HL-60 (cell line): ENCODE data around the gene E2F4.

ENCODE experiments used
- DNase-seq, 2 experiments: peaks; one replicate each; pipeline ENCODE4 v3.0.0-alpha.2; 2010 to 2020; ENCODE audit warnings: low read depth in 1 of 2, low spot score in 1 of 2
- H3K27ac ChIP-seq: fragments of 250-450 bp; sonication (Bioruptor Pico); replicated peaks from 2 replicates; pipeline ENCODE4 v1.5.1; 2020; ENCODE audit warnings: mild to moderate bottlenecking, moderate library complexity
- H3K27me3 ChIP-seq: fragments of 250-450 bp; sonication (Bioruptor Pico); 2 replicates; pipeline ENCODE4 v1.5.1; 2021; ENCODE audit warnings: mild to moderate bottlenecking, moderate library complexity; ENCODE audit not compliant: insufficient read depth, poor library complexity, severe bottlenecking
- H3K4me3 ChIP-seq: replicated peaks from 2 replicates; pipeline ENCODE4 v1.5.1; 2011; ENCODE audit warnings: mild to moderate bottlenecking, control low read depth, low read length; ENCODE audit not compliant: insufficient read depth
- GABPA ChIP-seq: IDR thresholded peaks from 2 replicates; pipeline ENCODE4 v1.6.1; 2012; ENCODE audit warnings: low read depth
- POLR2AphosphoS5 ChIP-seq: IDR thresholded peaks from 2 replicates; pipeline ENCODE4 v1.6.1; 2012; ENCODE audit warnings: low read depth
- SPI1 ChIP-seq: IDR thresholded peaks from 2 replicates; pipeline ENCODE4 v1.6.1; 2012; ENCODE audit warnings: low read depth, mild to moderate bottlenecking, borderline replicate concordance
- TF ChIP-seq, protein P1 (sequence below): IDR thresholded peaks from 2 replicates; pipeline ENCODE4 v1.6.1; 2012; ENCODE audit warnings: low read depth; ENCODE audit not compliant: insufficient replicate concordance
- TF ChIP-seq, protein P2 (sequence below): IDR thresholded peaks from one replicate; pipeline ENCODE4 v1.5.1; 2011; ENCODE audit warnings: low read length, control low read depth, inconsistent platforms; ENCODE audit not compliant: insufficient read depth

The E2F4 gene

DNA sequence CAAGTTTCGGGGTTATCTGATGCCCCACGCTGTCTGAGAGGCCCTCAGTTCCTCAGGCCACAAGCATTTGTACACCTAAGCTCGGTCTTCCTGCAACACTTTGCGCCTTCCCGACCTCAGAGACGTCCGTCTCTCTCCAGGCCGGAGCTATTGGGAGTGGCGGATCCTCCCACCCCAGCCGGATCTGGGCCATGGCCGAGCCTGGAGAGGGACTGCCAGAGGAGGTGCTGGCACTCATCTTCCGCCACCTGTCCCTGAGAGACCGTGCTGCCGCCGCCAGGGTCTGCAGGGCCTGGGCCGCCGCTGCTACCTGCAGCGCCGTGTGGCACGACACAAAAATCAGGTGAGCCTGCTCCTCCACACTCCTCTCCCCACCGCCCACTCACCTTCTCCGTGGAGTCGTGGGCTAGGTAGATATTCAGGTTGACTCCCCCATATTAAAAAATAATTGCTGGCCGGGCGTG, 30.3 kb upstream of the E2F4 start:
- no peak overlapping the region for H3K27ac ChIP-seq
- peaks cover 38% of the 10 kb centered on the region for H3K27me3 ChIP-seq
- H3K4me3 ChIP-seq: no peak overlapping the region
- TF ChIP-seq SPI1: no peak
- TF ChIP-seq, protein P1, sequence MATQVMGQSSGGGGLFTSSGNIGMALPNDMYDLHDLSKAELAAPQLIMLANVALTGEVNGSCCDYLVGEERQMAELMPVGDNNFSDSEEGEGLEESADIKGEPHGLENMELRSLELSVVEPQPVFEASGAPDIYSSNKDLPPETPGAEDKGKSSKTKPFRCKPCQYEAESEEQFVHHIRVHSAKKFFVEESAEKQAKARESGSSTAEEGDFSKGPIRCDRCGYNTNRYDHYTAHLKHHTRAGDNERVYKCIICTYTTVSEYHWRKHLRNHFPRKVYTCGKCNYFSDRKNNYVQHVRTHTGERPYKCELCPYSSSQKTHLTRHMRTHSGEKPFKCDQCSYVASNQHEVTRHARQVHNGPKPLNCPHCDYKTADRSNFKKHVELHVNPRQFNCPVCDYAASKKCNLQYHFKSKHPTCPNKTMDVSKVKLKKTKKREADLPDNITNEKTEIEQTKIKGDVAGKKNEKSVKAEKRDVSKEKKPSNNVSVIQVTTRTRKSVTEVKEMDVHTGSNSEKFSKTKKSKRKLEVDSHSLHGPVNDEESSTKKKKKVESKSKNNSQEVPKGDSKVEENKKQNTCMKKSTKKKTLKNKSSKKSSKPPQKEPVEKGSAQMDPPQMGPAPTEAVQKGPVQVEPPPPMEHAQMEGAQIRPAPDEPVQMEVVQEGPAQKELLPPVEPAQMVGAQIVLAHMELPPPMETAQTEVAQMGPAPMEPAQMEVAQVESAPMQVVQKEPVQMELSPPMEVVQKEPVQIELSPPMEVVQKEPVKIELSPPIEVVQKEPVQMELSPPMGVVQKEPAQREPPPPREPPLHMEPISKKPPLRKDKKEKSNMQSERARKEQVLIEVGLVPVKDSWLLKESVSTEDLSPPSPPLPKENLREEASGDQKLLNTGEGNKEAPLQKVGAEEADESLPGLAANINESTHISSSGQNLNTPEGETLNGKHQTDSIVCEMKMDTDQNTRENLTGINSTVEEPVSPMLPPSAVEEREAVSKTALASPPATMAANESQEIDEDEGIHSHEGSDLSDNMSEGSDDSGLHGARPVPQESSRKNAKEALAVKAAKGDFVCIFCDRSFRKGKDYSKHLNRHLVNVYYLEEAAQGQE: no peak
- TF ChIP-seq, protein P2, sequence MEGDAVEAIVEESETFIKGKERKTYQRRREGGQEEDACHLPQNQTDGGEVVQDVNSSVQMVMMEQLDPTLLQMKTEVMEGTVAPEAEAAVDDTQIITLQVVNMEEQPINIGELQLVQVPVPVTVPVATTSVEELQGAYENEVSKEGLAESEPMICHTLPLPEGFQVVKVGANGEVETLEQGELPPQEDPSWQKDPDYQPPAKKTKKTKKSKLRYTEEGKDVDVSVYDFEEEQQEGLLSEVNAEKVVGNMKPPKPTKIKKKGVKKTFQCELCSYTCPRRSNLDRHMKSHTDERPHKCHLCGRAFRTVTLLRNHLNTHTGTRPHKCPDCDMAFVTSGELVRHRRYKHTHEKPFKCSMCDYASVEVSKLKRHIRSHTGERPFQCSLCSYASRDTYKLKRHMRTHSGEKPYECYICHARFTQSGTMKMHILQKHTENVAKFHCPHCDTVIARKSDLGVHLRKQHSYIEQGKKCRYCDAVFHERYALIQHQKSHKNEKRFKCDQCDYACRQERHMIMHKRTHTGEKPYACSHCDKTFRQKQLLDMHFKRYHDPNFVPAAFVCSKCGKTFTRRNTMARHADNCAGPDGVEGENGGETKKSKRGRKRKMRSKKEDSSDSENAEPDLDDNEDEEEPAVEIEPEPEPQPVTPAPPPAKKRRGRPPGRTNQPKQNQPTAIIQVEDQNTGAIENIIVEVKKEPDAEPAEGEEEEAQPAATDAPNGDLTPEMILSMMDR: no peak
- TF ChIP-seq POLR2AphosphoS5: no peak
- TF ChIP-seq GABPA: no peak
- DNase-seq: no peak

DNA sequence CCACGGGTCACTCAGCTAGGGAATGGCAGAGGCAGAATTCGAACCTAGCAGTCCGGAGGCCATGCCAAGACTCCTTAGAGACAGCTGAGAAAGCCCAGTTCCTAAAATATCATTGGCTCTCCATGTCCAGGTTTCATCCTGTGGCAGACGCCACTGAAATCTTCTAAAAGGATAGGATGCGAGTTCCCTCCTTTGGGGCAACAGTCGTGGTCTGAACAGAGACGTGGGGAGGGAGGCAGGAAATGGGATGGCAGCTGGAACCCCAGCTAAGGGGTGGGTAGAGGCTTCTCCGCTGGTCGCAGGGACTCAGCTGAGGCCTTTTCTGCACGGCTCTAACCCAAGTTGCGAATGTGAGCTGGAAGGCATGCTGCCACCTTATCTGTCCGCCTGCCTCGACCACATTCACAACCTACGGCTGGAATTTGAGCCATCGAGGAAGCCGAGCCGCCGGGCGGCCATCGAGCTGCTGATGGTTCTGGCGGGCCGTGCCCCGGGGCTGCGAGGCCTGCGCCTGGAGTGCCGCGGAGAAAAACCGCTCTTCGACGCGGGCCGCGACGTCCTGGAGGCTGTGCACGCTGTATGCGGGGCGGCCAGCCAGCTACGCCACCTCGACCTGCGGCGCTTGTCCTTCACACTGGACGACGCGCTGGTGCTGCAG, 29.3 kb upstream of the E2F4 start:
- Histone ChIP-seq H3K27me3 (peaks cover 42% of the 10 kb centered on the region), H3K27ac (no peak overlapping the region), H3K4me3 (no peak overlapping the region)
- TF ChIP-seq SPI1 (no peak), POLR2AphosphoS5 (no peak), GABPA (no peak)
- TF ChIP-seq, protein P1: no peak
- TF ChIP-seq, protein P2: no peak
- no peak for DNase-seq

DNA sequence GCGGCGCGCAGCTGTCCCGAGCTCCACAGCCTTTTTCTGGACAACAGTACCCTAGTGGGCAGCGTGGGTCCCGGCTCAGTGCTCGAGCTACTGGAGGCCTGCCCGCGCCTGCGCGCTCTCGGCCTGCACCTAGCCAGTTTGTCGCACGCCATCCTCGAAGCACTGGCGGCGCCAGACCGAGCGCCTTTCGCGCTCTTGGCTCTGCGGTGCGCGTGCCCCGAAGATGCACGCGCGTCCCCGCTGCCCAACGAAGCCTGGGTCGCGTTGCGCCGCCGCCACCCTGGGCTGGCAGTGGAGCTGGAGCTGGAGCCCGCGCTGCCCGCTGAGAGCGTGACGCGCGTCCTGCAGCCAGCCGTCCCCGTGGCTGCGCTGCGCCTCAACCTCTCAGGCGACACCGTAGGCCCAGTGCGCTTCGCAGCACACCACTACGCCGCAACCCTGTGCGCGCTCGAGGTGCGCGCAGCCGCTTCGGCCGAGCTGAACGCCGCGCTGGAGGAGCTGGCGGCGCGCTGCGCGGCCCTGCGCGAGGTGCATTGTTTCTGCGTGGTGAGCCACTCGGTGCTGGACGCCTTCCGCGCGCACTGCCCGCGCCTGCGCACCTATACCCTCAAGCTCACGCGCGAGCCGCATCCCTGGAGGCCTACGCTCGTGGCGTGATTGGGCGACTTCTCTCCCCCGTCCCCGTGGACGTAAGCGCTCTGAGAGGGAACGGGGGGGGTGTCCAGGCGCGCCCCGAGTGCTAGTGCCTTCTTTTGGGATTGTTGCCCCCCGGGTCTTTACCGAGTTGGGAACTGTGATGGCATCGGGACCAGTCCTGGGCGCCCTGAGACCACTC, 28.6 kb upstream of the E2F4 start:
- TF ChIP-seq, protein P2: no peak
- TF ChIP-seq SPI1 (no peak), POLR2AphosphoS5 (no peak), GABPA (no peak)
- TF ChIP-seq, protein P1: no peak
- Histone ChIP-seq H3K27me3 (peaks cover 44% of the 10 kb centered on the region), H3K27ac (no peak overlapping the region), H3K4me3 (peak overlapping the region; percentile 32)
- no peak for DNase-seq
